OCI-LY3 (cell line): ENCODE data around the gene CBR1.

Experiments used
- EZH2phosphoT487 ChIP-seq: fragments of 200-600 bp; shearing (Covaris generic); IDR thresholded peaks from 2 replicates; pipeline ENCODE4 v1.6.1; 2018; ENCODE audit warnings: antibody characterized with exemption, mixed run types, low read depth
- TF ChIP-seq, protein P1 (sequence below): fragments of 200-600, 300-600 bp; sonication (generic); IDR thresholded peaks from 2 replicates; pipeline ENCODE4 v1.5.1; 2014; ENCODE audit warnings: antibody characterized with exemption, low read length, low read depth

DNA sequence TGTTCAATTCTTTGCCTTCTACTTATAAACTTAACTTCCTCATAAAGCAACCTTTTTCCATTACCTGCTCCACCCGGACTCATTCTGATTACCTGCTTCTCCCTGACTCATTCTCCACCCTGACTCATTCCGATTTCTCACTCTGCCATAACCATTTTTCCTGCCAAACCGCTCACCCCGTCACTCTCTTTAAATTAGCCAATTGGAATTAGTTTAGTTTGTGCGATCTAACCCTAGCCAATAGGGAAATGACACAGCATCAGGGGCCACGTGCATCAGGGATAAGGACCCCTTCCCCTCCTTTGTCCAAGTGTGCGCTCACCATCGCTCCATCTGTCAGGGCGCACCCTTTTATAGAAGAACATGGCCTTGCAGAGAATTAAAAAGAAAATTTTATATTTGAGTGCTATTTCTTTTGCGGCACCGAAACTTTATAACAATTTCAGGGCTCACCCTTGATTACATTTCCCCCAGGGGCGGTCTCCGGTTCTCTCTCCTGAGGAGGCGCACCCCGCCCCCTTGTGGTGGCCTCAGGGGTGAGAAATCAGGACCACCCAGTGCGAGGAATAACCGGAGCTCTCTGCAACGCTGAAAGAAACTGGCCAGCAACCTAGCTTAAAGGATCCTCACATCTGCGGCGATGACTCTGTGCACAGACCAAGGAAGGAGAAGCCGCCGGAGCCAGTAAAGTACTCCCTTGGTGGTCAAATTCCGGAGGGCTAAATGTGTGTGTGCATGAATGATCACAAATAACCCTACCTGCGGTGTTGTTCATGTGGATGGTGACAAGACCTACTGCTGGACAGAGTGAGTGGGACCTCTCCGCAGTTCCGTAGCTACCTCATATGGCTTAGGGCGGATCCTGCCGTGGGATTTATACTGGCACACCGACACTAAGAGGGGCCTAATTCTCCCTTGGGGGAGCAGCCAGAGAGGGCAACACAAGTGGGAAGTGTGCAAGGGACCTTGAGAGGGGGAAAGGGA lies 34.8 kb downstream of the CBR1 start:
- TF ChIP-seq, protein P1, sequence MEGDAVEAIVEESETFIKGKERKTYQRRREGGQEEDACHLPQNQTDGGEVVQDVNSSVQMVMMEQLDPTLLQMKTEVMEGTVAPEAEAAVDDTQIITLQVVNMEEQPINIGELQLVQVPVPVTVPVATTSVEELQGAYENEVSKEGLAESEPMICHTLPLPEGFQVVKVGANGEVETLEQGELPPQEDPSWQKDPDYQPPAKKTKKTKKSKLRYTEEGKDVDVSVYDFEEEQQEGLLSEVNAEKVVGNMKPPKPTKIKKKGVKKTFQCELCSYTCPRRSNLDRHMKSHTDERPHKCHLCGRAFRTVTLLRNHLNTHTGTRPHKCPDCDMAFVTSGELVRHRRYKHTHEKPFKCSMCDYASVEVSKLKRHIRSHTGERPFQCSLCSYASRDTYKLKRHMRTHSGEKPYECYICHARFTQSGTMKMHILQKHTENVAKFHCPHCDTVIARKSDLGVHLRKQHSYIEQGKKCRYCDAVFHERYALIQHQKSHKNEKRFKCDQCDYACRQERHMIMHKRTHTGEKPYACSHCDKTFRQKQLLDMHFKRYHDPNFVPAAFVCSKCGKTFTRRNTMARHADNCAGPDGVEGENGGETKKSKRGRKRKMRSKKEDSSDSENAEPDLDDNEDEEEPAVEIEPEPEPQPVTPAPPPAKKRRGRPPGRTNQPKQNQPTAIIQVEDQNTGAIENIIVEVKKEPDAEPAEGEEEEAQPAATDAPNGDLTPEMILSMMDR = peak; percentile 26
- no peak for TF ChIP-seq EZH2phosphoT487
